Measurements from ENCODE around the gene CAPS.
"Not testable (repeated sequence)": the region's sequence is repeated elsewhere in the genome, so short reads cannot be mapped to it uniquely, and the experiment has no call there.

Gene CAPS

GRCh38 chr19:5959260-5960004 lies 45.4 kb downstream of the CAPS start:
- DNase-seq = no peak

- DNase-seq = no peak
Measured at GRCh38 chr19:5960005-5961001, 46.2 kb downstream of the CAPS start.

- not testable (repeated sequence) for DNase-seq
Measured at GRCh38 chr19:5961641-5961968, 47.6 kb downstream of the CAPS start.

GRCh38 chr19:5961969-5962945 lies 48.2 kb downstream of the CAPS start:
- DNase-seq = no peak

GRCh38 chr19:5963259-5963658 lies 49.2 kb downstream of the CAPS start:
- DNase-seq = not testable (repeated sequence)

- DNase-seq = no peak
Measured at GRCh38 chr19:5963855-5964254, 49.8 kb downstream of the CAPS start.

- DNase-seq = no peak
Measured at GRCh38 chr19:5964816-5965565, 50.9 kb downstream of the CAPS start.
